ENCODE data around the gene MIDN.

Gene MIDN

DNA sequence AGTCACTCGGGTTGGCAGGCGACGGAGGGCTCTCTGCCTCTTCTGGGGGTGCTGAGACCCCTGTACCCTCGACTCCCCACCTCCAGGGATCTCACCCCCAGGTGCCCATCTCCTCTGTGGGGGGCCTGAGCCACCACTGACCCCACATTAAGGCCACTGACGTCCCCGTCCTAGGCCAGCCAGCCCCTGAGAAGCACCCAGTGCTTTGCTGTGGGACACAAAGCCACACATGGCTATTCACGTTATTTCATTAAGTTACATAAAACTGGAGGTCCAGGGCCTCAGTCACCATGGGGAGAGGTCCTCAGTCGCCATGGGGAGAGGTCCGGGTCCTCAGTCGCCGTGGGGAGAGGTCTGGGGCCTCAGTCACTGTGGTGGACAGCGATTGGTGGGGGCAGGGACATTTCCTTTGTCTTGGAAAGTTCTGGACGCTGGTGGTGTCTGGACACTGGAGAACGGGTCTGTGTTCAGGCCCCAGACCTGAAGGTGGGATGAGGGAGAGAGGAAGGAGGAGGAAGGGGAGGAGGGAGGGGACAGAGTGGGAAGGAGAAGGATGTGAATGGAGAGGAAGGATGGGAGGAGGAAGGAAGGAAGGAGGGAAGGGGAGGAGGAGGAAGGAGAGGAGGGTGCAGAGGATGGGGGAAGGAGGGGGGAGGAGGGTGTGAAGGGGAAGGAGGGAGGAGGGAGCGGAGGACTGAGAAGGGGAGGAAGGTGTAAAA lies 33.3 kb downstream of the MIDN start:
- in situ Hi-C loops (cut with HindIII; ENCODE audit: low sequenced_read_pairs), result loop anchor here (5.0 kb wide), 2 partner anchors 41 to 131 kb away; no protein-coding TSS in a partner anchor
- TF ChIP-seq, protein P1, sequence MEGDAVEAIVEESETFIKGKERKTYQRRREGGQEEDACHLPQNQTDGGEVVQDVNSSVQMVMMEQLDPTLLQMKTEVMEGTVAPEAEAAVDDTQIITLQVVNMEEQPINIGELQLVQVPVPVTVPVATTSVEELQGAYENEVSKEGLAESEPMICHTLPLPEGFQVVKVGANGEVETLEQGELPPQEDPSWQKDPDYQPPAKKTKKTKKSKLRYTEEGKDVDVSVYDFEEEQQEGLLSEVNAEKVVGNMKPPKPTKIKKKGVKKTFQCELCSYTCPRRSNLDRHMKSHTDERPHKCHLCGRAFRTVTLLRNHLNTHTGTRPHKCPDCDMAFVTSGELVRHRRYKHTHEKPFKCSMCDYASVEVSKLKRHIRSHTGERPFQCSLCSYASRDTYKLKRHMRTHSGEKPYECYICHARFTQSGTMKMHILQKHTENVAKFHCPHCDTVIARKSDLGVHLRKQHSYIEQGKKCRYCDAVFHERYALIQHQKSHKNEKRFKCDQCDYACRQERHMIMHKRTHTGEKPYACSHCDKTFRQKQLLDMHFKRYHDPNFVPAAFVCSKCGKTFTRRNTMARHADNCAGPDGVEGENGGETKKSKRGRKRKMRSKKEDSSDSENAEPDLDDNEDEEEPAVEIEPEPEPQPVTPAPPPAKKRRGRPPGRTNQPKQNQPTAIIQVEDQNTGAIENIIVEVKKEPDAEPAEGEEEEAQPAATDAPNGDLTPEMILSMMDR (IDR thresholded peaks at IDR 0.05; ENCODE audit: low read depth, low read length, missing control alignments), result no peak
- no peak for DNase-seq (ENCODE audit: low read depth)
- H3K4me3 ChIP-seq (ENCODE audit: low read depth, low read length), result no peak overlapping the region

- no peak overlapping the region for H3K4me3 ChIP-seq (ENCODE audit: low read depth, low read length)
- TF ChIP-seq, protein P1 (IDR thresholded peaks at IDR 0.05; ENCODE audit: low read depth, low read length, missing control alignments), result no peak
- DNase-seq (ENCODE audit: low read depth), result no peak
- in situ Hi-C loops (cut with HindIII; ENCODE audit: low sequenced_read_pairs), result loop anchor here (5.0 kb wide), 2 partner anchors 40 to 130 kb away; no protein-coding TSS in a partner anchor
Observed at GRCh38 chr19:1282588-1283206, 34.3 kb downstream of the MIDN start.

DNA sequence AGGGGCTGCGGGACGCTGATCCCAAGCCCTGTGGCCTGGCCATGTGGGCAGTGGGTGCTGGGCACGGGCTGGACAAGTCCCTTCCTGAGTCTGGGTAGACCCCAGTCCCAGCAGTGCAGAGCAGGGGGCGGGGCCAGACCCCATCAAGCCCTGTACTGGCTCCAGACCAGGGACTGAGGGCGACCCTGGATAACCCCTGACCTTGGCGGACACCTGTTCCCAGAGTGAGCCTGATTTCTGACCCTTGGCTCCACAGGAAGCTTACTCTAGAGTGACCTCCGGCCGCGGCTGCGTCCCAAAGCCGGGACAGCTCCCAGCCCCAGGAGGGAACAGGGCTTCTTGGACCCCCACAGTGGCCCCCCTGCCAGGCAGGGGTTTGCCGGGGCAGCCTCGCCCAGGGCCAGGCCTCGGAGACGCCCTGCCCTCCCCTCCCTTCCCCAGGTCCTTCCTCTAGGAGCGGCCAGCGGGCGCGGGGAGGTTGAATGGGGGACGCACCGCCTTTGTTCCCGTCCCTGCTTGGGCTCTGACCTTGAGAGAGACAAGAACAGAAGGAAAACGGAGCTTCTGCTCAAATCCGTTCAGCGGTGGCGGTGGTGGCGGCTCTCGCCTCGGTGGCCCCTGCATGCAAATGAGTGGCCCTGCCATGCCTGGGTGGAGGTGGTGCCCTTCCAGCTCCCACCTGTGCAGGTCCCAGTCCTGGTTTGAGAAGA lies 35.0 kb downstream of the MIDN start:
- H3K4me3 ChIP-seq (ENCODE audit: low read depth, low read length), result no peak overlapping the region
- TF ChIP-seq, protein P1 (IDR thresholded peaks at IDR 0.05; ENCODE audit: low read depth, low read length, missing control alignments), result no peak
- in situ Hi-C loops (cut with HindIII; ENCODE audit: low sequenced_read_pairs), result loop anchor here (5.0 kb wide), 2 partner anchors 39 to 129 kb away; no protein-coding TSS in a partner anchor
- DNase-seq (ENCODE audit: low read depth), result no peak

DNA sequence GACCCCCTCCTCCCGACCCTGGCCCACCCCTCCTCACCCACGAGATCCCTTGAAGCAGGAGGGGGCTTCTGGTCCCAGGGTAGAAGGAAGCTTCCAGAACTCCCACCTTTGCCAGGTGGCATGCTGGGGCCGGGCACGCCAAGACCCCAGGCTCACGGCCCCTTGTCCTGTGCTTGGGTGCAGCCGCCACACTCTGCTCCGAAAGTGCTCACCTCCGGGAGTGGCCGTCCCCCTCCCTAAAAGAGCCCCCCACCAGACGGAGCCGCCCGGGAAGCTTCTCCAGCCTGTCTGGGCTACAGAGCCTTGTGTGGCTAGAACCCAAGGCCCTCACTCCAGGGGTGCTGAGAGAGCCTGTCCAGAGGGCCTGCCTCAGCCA lies 35.5 kb downstream of the MIDN start:
- H3K4me3 ChIP-seq (ENCODE audit: low read depth, low read length), result no peak overlapping the region
- TF ChIP-seq, protein P1 (IDR thresholded peaks at IDR 0.05; ENCODE audit: low read depth, low read length, missing control alignments), result no peak
- DNase-seq (ENCODE audit: low read depth), result no peak
- in situ Hi-C loops (cut with HindIII; ENCODE audit: low sequenced_read_pairs), result loop anchor here (5.0 kb wide), 2 partner anchors 38 to 128 kb away; no protein-coding TSS in a partner anchor

- no peak for DNase-seq (ENCODE audit: low read depth)
- no peak overlapping the region for H3K4me3 ChIP-seq (ENCODE audit: low read depth, low read length)
- TF ChIP-seq, protein P1 (IDR thresholded peaks at IDR 0.05; ENCODE audit: low read depth, low read length, missing control alignments), result no peak
- in situ Hi-C loops (cut with HindIII; ENCODE audit: low sequenced_read_pairs), result loop anchor here (5.0 kb wide), 2 partner anchors 38 to 128 kb away; no protein-coding TSS in a partner anchor
Observed at GRCh38 chr19:1284293-1284978, 36.1 kb downstream of the MIDN start.

Measured in astrocyte of the cerebellum (primary cell).